SJCRH30 (cell line): ENCODE results near the gene KIF2C. TPM values are rescaled to one million over a fixed set of nuclear protein-coding genes. Genes with fewer than 3 reads are reported as not detected.
"Not testable (repeated sequence)": the region's sequence is repeated elsewhere in the genome, so short reads cannot be mapped to it uniquely, and the experiment has no call there.

Experiments used
- DNase-seq, 2 experiments: peaks; one replicate each; pipeline ENCODE4 v3.0.0-alpha.2; 2015 to 2020
- H3K27ac ChIP-seq: fragments of 250-450 bp; sonication (Bioruptor Pico); 2 replicates; pipeline ENCODE4 v1.5.1; 2020; ENCODE audit warnings: mild to moderate bottlenecking, moderate library complexity
- H3K27me3 ChIP-seq: fragments of 250-450 bp; sonication (Bioruptor Pico); 2 replicates; pipeline ENCODE4 v1.5.1; 2020; ENCODE audit warnings: mild to moderate bottlenecking, moderate library complexity
- H3K36me3 ChIP-seq: fragments of 250-450 bp; sonication (Bioruptor Pico); 2 replicates; pipeline ENCODE4 v1.5.1; 2020; ENCODE audit warnings: mild to moderate bottlenecking, moderate library complexity
- H3K4me1 ChIP-seq: fragments of 250-450 bp; sonication (Bioruptor Pico); 2 replicates; pipeline ENCODE4 v1.5.1; 2020; ENCODE audit warnings: mild to moderate bottlenecking, moderate library complexity
- H3K4me3 ChIP-seq: fragments of 250-450 bp; sonication (Bioruptor Pico); 2 replicates; pipeline ENCODE4 v1.5.1; 2020; ENCODE audit warnings: mild to moderate bottlenecking, moderate library complexity
- H3K9me3 ChIP-seq: fragments of 250-450 bp; sonication (Bioruptor Pico); replicated peaks from 2 replicates; pipeline ENCODE4 v1.5.1; 2020; ENCODE audit warnings: mild to moderate bottlenecking, moderate library complexity
- total RNA-seq: library from RNA; depleted of rRNA; stranded (reverse); fragments of >200 nt; shearing (Covaris generic); gene quantifications from 2 replicates; pipeline ENCODE4 v1.2.3, GENCODE V29; 2014

KIF2C gene
- total RNA-seq, 1 experiment from 2014 or later = 124 TPM

- peaks cover 42% of the 10 kb centered on the region for H3K4me1 ChIP-seq
- H3K27me3 ChIP-seq = no peaks in the 10 kb centered on the region
- H3K9me3 ChIP-seq = no peaks in the 10 kb centered on the region
- H3K4me3 ChIP-seq = no peak overlapping the region
- no peak for DNase-seq
- H3K27ac ChIP-seq = no peak overlapping the region; the same call in 1 of the 2 replicates
- H3K36me3 ChIP-seq = peaks cover 11% of the 10 kb centered on the region; the same call in 1 of the 2 replicates
These were observed 66.5 kb downstream of the KIF2C start for GRCh38 chr1:44806025-44806703.

- H3K4me3 ChIP-seq = peak within 1 kb of the TSS; percentile 28
- H3K27me3 ChIP-seq = no peaks in the 10 kb centered on the region
- H3K36me3 ChIP-seq = peaks cover 11% of the 10 kb centered on the region; the same call in 1 of the 2 replicates
- DNase-seq = no peak
- no peaks in the 10 kb centered on the region for H3K9me3 ChIP-seq
- H3K4me1 ChIP-seq = peaks cover 41% of the 10 kb centered on the region
- H3K27ac ChIP-seq = peak within 1 kb of the TSS; percentile 93
These were observed 67.2 kb downstream of the KIF2C start, which contains the start of gene DYNLT4 for GRCh38 chr1:44806704-44807363. Gene DYNLT4 (minus strand): TSS chr1:44807351. CDS start chr1:44806668, 683 bp downstream.

- Histone ChIP-seq H3K9me3 (no peaks in the 10 kb centered on the region), H3K4me3 (peak overlapping the region; percentile 28), H3K4me1 (peaks cover 34% of the 10 kb centered on the region), H3K27me3 (no peaks in the 10 kb centered on the region), H3K36me3 (peaks cover 11% of the 10 kb centered on the region; the same call in 1 of the 2 replicates), H3K27ac (peak overlapping the region; percentile 93)
- DNase-seq = peak; percentile 90 to 92
These were observed 67.9 kb downstream of the KIF2C start for GRCh38 chr1:44807364-44808062.

GRCh38 chr1:44808063-44808937 is 68.7 kb downstream of the KIF2C start, which contains the start of gene BTBD19:
Gene BTBD19 (plus strand): TSS chr1:44808523. CDS start chr1:44808821, 298 bp downstream.
- Histone ChIP-seq H3K4me1 (peaks cover 30% of the 10 kb centered on the region), H3K9me3 (no peaks in the 10 kb centered on the region), H3K4me3 (peak within 1 kb of the TSS; percentile 28), H3K36me3 (peaks cover 5% of the 10 kb centered on the region; the same call in 1 of the 2 replicates), H3K27me3 (no peaks in the 10 kb centered on the region), H3K27ac (peak within 1 kb of the TSS; percentile 93)
- DNase-seq = peak; percentile 88

GRCh38 chr1:44808938-44809917 is 69.6 kb downstream of the KIF2C start:
- DNase-seq = no peak
- Histone ChIP-seq H3K36me3 (peaks cover 5% of the 10 kb centered on the region; the same call in 1 of the 2 replicates), H3K27me3 (no peaks in the 10 kb centered on the region), H3K4me1 (peaks cover 30% of the 10 kb centered on the region), H3K9me3 (no peaks in the 10 kb centered on the region), H3K27ac (peak overlapping the region; percentile 93; the same call in 1 of the 2 replicates), H3K4me3 (no peak overlapping the region)

- no peak for DNase-seq
- H3K4me1 ChIP-seq = peaks cover 30% of the 10 kb centered on the region
- no peaks in the 10 kb centered on the region for H3K27me3 ChIP-seq
- peaks cover 5% of the 10 kb centered on the region; the same call in 1 of the 2 replicates for H3K36me3 ChIP-seq
- no peaks in the 10 kb centered on the region for H3K9me3 ChIP-seq
- no peak overlapping the region for H3K27ac ChIP-seq
- H3K4me3 ChIP-seq = no peak overlapping the region
These were observed 70.6 kb downstream of the KIF2C start for GRCh38 chr1:44810101-44810761.

GRCh38 chr1:44810762-44811105 is 71.1 kb downstream of the KIF2C start:
- not testable (repeated sequence) for H3K9me3 ChIP-seq, H3K27me3 ChIP-seq, DNase-seq, H3K36me3 ChIP-seq, H3K27ac ChIP-seq, H3K4me3 ChIP-seq
- H3K4me1 ChIP-seq = peaks cover 30% of the 10 kb centered on the region

- H3K9me3 ChIP-seq = no peaks in the 10 kb centered on the region
- H3K36me3 ChIP-seq = no peaks in the 10 kb centered on the region
- peaks cover 30% of the 10 kb centered on the region for H3K4me1 ChIP-seq
- no peak overlapping the region for H3K27ac ChIP-seq
- no peaks in the 10 kb centered on the region for H3K27me3 ChIP-seq
- no peak for DNase-seq
- no peak overlapping the region for H3K4me3 ChIP-seq
These were observed 71.6 kb downstream of the KIF2C start for GRCh38 chr1:44811234-44811633.

- peaks cover 14% of the 10 kb centered on the region; the same call in 1 of the 2 replicates for H3K4me1 ChIP-seq
- no peak overlapping the region for H3K4me3 ChIP-seq
- no peaks in the 10 kb centered on the region for H3K27me3 ChIP-seq
These were observed 73.3 kb downstream of the KIF2C start for GRCh38 chr1:44812822-44813543.

GRCh38 chr1:44815926-44816325 is 76.3 kb downstream of the KIF2C start:
- H3K9me3 ChIP-seq, H3K4me1 ChIP-seq, H3K4me3 ChIP-seq, H3K27ac ChIP-seq, H3K27me3 ChIP-seq, H3K36me3 ChIP-seq, DNase-seq: not testable (repeated sequence)

More at GRCh38 chr1:44812822-44813543, 73.3 kb downstream of the KIF2C start:
- DNase-seq = peak in 1 of 2 experiments; percentile 3
- Histone ChIP-seq H3K9me3 (no peaks in the 10 kb centered on the region), H3K36me3 (no peaks in the 10 kb centered on the region), H3K27ac (no peak overlapping the region)

- H3K9me3 ChIP-seq = no peaks in the 10 kb centered on the region
- H3K27ac ChIP-seq = no peak overlapping the region
- no peaks in the 10 kb centered on the region for H3K27me3 ChIP-seq
- DNase-seq = no peak
- no peaks in the 10 kb centered on the region for H3K36me3 ChIP-seq
- H3K4me1 ChIP-seq = no peaks in the 10 kb centered on the region
- no peak overlapping the region for H3K4me3 ChIP-seq
These were observed 77.7 kb downstream of the KIF2C start for GRCh38 chr1:44817307-44817706.
